CD4-positive, alpha-beta T cell treated with Interferon gamma for 1 hour (primary cell): ENCODE measurements around the gene NRTN.

ENCODE experiments used
- DNase-seq: peaks from one replicate; pipeline ENCODE4 v3.0.0-alpha.2; 2020

Gene NRTN

DNA sequence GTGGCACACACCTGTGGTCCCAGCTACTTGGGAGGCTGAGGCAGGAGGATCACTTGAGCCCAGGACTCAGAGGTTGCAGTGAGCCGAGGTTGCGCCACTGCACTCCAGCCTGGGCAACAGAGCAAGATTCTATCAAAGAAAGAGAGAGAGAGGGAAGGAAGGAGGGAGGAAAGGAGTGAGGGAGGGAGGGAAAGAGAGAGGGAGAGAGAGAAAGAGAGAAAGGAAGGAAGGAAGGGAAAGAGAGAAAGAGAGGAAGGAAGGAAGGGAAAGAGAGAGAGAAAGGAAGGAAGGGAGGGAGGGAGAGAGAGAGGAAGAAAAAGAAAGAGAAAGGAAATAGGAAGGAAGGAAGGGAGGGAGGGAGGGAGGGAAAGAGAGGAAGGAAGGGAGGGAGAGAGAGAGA is 12.4 kb downstream of the NRTN start:
- DNase-seq = no peak

DNA sequence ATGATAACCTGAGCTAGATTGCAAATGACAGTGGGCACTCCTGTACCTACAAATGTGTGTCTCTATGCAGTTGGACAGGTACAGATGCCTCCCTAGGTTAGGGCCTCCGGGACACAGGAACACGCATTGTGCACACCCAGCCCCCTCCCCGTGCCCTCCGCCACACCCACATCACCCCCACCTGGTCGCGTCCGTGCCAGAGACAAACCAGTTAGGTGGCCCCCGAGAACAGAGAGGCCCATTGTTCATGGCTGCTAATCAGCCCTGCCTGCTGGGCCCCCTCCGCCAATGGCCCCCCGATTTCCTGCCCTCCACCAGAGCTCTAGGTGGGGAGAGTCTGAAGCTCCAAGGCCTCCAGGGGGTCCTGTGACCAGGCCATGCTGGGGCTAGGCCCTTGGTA is 13.7 kb downstream of the NRTN start:
- no peak for DNase-seq

DNA sequence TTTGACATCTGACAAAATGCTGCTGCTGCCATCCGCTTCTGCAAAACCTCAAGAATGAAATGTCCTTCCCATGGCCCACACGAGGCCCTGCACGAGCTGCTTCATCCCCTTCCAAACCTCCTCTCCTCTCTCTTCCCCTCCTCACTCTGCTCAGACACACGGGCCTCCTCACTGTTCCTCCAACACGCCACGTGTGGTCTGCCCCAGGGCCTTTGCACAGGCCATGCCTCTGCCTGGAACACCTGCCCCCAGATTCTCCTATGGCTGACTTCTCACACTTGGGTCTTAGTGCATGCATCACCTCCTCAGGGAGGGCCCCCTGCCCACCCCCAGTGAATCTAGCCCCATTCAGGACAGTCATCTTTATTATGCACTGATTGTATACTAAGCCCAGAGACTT is 15.9 kb downstream of the NRTN start:
- no peak for DNase-seq

DNA sequence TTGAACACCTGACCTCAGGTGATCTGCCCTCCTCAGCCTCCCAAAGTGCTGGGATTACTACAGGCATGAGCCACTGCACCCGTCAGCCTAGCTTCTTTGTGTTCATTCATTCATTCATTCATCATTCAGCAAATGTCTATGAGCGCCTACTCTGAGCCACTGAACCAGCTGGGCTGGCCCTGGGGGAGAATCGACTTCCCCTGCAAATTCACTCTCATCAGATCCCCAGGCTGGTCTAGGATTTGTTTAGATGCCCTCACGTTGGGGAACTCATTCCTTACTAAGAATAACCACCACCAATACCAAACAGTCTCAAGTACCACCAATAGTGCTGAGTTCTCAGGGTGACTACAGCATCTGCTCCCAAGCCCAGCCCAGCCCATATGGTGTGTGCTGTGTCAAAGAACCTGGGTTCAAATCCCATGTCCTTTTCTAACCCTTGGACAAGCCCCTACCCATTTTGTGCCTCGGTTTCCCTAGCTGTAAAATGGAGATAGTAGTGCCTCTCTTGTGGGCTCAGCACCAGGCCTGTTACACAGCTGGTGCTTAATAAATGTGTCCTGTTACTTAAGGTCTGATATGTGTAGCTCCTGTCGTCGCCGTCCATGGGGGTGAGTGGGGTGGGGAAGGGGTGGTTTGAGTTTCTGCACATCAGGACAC is 16.8 kb downstream of the NRTN start:
- no peak for DNase-seq

DNA sequence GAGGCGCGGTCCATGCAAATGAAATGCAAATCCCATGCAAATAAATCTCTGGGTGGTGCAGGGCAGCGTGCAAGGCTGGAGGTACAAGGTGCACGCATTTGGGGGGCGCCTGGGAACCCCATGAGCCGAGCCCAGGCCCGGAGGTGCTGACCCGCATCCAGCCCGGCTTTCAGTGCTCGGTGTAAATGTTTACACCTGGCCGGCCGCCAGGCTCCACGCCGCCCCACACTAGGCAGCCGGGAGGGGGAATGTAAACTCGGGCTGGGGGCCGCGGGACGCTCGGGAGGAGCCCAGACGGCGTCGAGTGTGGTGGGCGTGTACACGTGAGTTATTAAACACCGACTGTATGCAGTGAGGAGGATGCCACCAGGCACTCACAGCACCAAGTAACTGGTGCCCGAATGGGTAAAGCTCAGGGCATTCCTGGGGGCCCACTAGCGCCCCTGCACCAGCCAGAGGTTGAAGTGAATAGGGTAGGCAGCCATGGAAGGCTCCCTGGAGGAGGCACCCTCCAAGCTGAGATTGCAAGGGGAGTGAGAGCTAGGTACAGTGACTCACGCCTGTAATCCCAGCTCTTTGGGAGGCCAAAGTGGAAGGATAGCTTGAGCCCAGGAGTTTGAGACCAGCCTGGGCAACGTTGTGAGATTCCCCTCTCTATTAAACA is 17.4 kb downstream of the NRTN start:
- DNase-seq = no peak

DNA sequence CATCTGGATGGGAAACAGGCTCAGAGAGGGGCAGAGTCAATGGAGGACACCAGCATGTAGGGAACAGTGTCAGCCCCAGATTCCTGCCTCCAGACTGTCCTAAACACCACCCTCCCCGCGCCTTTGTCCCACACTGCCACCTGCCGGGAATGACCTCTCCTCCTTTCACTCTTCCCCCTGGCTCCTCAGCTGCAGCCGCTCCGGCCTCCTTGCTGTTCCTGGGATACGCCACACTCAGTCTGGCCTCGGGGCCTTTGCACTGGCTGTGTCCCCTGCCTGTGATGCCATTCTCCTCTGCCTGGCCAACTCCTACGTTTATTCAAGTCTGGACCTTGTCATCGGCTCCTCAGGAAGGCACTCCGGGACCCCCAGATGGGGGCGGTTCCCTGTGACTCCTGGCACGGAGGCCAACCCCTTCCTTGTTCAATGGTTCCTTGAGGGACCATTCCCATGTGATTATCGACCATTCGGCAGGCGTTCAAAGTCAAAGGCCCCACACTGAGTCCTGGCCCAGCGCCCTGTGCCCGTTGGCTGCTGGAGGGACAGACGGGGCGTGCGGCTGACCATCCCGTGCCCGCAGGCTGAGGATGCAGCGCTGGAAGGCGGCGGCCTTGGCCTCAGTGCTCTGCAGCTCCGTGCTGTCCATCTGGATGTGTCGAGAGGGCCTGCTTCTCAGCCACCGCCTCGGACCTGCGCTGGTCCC is 18.9 kb downstream of the NRTN start:
- no peak for DNase-seq

DNA sequence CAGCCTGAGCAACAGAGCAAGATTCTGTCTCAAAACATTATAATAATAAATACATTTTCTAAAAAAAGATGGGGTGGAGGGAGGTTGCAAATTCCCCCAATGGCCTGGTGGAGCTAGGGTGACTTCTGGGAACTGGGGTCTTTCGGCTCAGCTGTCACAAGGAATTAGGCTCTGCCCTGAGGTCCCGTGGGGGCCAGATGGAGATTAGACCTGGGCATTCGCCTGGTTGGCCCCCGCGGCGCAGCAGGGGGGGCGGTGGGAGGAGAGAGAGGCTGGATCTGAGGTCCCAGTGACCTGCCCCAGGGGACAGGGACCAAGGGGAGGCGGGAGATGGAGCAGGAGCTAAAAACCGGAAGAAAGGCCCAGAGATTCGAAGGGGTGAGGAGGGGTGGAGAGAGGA is 19.9 kb downstream of the NRTN start:
- DNase-seq = no peak

DNA sequence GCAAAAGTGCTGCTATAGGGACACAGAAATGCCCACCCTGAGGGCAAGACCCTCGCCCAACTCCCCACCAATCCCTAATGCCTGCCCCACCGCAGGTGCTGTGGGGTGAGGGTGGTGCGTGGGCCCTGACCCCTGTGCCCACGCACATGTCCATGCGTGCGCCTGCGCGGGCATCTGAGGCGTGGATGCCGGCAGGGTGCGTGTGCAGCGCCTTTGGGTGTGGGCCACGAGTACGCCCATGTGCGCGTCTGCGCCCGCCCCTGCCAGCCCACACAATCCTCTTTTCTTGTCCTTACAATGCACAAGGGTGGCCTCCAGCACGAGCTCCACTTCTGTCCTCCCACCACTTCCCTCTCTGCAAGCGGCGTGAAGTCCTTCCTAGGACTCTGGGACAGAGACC is 20.3 kb downstream of the NRTN start:
- no peak for DNase-seq

DNA sequence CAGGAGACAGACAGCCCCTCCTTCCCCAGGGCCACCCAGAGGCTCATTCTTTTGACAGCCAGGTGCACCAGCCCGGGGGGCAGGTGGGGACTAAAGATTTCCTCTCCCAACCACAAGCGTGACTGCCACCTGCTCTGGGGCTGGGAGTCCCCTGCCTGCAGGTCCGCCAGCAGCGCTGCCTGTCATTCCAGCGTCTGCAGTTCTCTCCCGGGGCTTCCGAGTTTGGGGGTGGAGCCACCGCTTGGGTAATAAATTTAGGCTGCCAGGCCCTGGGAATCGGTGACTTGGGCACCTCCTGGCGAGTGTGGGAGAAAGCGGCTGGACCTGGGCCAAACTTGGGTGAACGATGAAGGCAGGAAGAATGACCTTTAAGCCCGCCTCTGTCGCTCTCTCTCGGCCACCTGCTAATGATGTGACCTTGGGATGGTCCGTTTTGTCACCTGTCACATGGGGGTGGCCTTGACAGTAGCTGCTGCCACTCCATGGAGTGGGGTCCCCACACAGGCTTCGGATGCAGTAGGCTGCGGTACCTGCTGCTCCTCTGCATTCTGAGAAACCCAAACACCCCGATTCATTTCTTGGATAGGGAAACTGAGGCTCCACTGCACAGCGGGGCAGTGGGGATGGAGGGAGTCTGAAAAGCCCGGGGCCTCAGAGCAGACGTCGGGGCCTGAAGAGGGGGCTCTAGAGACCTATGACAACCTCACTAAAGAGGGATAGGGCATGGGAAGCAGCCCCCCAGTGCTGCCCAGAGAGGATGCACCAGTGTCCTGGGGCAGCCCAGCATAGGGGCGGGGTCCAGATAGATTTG is 21.9 kb downstream of the NRTN start:
- DNase-seq = no peak

DNA sequence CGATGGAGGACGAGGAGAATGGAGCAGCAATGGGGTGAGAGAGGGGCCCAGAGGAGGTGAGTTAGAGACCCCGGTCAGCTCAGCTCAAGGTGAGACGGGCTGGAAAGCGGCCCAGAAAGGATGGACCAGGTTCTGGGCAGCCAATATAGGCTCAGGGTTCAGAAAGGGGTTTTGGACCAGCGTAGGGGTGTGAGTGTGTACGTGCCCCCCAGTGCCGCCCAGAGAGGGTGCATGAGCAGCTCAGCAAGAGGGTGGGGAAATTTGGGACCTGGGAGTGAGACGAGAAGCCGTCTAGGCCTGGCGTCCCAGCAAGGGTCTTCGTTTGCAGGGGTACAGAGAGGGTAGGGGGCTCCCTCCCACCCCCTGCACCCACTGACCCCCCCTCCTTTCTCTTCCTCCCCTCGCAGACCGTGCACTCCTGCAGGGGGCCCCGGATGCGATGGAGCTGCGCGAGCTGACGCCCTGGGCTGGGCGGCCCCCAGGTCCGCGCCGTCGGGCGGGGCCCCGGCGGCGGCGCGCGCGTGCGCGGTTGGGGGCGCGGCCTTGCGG is 22.5 kb downstream of the NRTN start:
- DNase-seq = no peak

DNA sequence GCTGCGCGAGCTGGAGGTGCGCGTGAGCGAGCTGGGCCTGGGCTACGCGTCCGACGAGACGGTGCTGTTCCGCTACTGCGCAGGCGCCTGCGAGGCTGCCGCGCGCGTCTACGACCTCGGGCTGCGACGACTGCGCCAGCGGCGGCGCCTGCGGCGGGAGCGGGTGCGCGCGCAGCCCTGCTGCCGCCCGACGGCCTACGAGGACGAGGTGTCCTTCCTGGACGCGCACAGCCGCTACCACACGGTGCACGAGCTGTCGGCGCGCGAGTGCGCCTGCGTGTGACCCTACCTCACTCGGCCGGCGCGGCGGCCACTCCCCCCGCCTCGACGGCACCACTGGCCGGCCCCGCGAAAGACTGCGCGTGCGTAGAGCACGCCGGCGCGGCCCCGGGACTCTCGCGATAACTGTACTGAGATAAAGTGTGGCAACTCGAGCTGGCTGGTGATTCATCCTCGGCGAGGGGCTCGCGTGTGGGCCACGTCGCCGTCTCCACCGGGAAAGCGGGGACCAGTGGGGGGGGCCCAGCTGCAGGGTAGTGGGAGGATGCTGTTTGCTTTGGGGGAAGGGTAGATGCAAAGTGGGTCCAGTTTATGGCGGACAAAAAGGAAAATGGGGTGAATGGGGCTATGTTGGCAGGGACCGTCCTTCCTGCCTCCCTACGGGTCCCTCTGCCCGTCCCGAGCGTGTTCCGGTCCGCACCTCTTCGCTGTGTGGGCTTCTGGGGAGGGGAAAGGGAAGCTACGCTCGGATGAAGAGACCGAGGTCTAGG is 23.2 kb downstream of the NRTN start:
- peak; percentile 93 for DNase-seq

DNA sequence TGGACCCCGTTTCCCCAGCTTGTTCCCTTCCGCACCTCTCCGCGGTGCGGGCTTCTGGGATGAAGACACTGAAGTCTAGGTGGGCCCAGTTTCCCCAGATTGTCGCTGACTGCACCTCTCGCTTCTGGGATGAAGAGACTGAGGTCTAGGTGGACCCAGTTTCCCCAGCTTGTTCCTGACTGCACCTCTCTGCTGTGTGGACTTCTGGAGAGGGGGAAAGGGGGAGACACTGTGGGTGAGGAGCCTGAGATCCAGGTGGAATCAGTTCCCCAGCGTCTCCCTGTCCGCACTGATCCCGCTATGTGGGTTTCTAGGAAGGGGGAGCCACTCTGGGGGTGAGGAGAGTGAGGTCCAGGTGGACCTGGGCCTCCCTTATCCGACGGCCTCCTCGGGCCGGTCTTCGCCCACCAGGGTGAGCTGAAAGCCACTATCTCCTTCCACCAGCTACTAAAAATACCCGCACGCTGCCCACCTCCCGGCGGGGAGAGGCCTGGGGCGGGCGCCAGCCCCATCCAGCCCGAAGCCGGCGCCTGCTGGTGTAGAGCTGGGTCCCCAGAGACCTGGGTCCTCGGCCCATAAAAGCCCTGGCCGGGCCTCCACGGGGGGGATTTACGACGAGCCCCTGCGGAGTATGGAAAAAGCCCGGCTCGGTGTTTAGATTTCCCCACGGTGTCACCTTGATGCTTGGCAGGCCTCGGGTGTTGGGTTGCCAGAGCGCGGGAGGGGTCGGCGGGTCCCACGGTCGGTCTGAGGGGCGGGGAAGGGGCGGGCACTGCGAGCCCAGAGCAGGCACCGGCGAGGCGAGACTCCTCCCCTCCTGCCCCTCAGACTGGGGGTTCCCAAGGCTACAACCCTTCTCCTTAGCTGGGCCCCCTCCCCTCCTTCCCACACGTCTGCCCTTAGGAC is 24.0 kb downstream of the NRTN start:
- DNase-seq = no peak

DNA sequence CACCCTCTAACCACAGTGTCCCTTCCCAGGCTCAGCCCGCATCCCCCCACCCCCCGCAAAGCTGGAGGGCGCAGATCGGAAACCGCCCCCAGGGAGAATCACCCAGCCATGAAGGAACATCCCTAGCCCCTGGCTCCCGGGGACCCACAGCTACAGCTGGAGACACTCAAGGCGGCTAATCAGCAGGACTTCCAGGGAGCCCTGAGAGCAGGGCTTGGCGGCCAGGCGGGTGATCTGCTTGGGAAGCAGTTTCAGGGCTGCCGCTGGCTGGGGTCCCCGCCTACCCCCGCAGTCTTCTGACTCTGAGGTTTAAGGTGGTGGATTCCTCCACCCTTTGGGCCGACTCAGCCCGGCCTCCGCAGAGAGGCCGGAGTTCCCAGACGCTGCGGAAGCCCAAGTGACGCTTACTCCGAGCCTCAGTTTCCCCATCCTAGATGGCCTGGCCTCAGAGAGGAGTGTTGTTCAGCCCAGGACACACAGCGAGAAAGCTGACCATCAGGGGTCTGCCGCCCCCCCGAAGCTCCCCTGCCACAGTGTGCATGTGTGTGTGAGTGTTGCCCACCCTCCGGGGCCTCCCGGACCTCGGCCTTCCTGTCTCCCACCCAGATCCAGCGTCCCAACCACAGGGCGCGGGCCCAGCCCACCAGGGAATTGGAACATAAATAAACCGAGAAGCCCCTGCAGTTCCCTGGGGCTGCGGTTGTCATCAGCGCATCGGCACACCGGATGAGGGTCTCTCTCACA is 24.9 kb downstream of the NRTN start:
- no peak for DNase-seq

DNA sequence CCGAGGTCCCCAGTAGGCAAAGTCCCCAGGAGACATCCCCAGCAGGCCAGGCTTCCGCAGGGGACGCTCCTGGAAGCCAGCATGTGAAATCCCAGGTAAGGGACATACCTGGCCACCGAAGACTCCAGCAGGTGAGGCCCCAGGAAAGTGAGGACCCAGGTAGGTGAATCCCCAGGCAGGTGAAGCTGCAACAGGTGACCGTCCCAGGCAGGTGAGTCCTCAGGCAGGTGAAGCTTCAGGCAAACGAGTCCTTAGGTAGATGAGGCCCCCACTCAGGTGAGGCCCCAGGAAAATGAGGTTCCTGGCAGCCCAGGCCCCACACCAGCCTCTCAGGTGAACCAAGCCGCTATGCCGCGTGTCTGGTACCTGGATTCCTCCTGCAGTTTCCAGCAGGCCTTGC is 26.3 kb downstream of the NRTN start:
- DNase-seq = no peak

DNA sequence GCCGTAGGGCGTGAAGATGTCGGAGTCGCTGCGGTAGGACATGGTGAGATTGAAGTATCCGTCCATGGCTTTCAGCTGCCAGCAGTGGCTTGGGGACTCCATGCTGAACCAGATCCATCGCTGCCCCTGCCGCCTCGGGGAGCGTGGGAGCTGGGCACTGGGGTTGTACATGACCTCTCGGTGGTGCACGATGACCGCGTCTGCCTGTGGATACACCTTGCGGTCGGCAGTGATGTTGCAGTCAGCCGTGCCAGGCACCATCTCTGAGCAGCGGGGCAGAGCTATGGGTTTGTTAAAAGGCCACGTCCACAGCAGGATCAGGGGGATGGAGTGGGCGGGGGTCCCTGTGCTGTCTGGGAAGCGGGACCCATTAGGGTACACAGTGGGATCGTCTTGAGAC is 27.2 kb downstream of the NRTN start:
- DNase-seq = no peak

DNA sequence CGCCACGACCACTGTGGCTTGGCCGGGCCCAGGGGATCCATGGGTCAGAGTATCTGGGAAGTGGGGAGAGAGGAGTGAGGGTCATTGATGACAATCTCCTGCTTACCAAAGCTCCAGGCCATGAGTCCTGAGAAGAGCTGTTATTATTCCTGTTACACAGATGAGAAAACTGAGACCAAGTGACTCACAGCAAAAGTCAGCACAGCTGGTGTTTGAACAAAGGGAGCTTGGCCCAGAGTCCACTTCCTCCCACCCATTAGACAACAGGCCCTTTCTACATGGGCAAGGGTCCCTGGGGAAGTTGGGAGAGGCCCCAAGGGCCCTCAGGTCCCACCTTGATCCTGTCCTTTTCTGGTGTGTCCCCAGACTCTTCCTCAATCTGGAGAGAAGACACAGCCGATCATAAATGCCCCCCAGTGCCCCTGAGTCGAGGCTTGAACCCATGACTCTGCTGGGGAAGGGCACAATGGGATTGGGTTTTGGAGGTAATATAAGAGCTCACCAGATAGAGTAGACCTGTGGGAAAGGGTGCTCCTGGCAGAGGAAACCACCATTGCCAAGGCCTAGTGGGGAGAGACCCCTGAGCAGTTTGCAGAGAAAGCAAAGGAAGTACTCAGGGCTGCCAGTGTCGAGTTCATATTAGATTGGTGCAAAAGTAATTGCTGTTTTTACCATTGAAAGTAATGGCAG is 27.8 kb downstream of the NRTN start:
- DNase-seq = no peak

DNA sequence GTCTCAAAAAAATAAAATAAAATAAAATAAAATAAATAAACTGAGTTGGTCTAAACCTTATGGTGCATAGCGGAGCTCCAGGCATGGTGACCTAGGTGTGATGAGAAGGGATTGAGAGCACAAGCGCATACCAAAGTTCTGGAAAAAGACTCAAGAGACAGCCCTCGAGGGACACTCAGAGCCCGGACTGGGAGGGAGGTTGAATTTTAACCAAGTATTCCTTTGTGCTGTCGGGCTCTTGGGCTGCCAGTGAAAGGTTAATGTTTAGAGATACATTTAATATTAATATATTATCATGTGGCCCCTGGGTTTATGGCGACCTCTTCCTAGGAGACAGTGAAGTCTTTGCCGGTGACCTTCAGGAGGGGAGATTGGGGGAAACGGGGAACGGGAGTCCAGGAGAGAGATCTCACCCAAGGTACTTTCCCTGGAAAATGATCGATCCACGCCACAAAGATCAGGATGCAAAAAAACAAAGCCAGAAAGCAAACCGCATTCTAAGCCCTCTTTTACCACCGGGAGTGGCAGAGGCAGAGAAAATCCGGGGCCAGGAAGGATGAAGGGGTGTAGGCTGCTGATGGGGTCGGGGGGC is 33.0 kb downstream of the NRTN start:
- DNase-seq = no peak

DNA sequence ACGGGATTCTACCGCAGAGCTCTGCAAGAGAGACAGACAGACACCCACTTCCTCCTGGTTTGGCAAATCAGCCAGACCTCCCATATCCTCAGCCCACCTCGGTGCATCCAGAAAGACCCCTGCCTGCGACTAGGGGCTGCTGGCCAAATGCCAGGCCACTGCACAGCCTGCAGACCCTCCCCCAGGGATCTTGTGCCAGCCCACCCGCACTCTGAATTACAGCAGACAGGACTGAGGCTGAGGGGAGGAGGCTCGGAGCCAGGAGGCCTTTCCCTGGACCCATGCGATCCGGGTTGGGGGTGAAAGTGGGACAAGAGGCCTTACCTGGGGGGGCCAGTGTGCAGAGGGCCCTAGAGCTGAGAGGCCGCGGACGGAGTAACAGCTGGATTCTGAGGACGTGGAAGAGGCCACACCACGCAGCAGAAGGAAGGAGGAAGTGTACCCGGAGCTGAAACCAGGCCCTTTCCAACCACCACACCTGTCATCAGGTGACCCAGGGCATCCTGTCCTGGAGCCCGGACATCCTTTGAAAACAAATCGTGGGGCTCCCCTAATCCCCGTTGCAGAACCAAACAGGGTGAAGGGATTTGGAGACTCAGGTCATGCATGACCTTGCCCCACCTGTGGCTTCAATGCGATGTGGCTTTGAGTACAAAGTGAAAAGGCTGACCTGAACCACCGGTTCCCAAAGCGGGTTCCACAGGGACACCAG is 33.6 kb downstream of the NRTN start:
- DNase-seq = no peak
